HCT116 (cell line): ENCODE data around the gene PTPRO.

ENCODE experiments used
- CEBPB ChIP-seq: IDR thresholded peaks from 2 replicates; pipeline ENCODE4 v1.6.1; 2012; ENCODE audit warnings: low read depth
- CTCF ChIP-seq, 3 experiments: fragments of 200-600 bp in 1 of 3; sonication (generic) in 1 of 3; IDR thresholded peaks in 2 of 3; conservative IDR thresholded peaks in 1 of 3; 2 replicates each; pipeline ENCODE4 v1.5.1; 2012 to 2017; ENCODE audit warnings: low read depth in 2 of 3, low read length in 2 of 3, antibody characterized with exemption in 1 of 3, borderline replicate concordance in 1 of 3, control low read depth in 1 of 3, mild to moderate bottlenecking in 1 of 3, mixed read lengths in 1 of 3, mixed run types in 1 of 3, moderate library complexity in 1 of 3; ENCODE audit not compliant: insufficient read depth in 1 of 3
- EZH2 ChIP-seq: fragments of 200-600 bp; sonication (generic); IDR thresholded peaks from 2 replicates; pipeline ENCODE4 v1.6.1; 2017; ENCODE audit warnings: antibody characterized with exemption, mixed run types
- JUND ChIP-seq: IDR thresholded peaks from 2 replicates; pipeline ENCODE4 v1.6.1; 2012
- MAX ChIP-seq: IDR thresholded peaks from 2 replicates; pipeline ENCODE4 v1.6.1; 2012
- POLR2A ChIP-seq: IDR thresholded peaks from 2 replicates; pipeline ENCODE4 v1.7.0; 2011; ENCODE audit warnings: borderline replicate concordance; ENCODE audit not compliant: insufficient read depth, insufficient read length; ENCODE audit errors: extremely low read depth
- POLR2AphosphoS5 ChIP-seq: IDR thresholded peaks from 2 replicates; pipeline ENCODE4 v1.6.1; 2011; ENCODE audit warnings: mild to moderate bottlenecking, low read depth, low read length, moderate library complexity
- RAD21 ChIP-seq: IDR thresholded peaks from 2 replicates; pipeline ENCODE4 v1.6.1; 2012; ENCODE audit warnings: low read depth, mild to moderate bottlenecking
- SIN3A ChIP-seq: IDR thresholded peaks from 2 replicates; pipeline ENCODE4 v1.6.1; 2012; ENCODE audit warnings: low read depth
- SRF ChIP-seq: IDR thresholded peaks from 2 replicates; pipeline ENCODE4 v1.6.1; 2012; ENCODE audit warnings: low read depth

GRCh38 chr12:15404485-15404884 is 82.2 kb downstream of the PTPRO start:
- TF ChIP-seq CTCF (IDR thresholded peaks at IDR 0.05 in 2 of 3, conservative IDR thresholded peaks at IDR 0.05 in 1 of 3; ENCODE audit: borderline replicate concordance in 1 of 3, insufficient read depth in 1 of 3, low read depth in 2 of 3, low read length in 2 of 3) = no peak
- no peak for TF ChIP-seq POLR2A
- TF ChIP-seq RAD21 = no peak
- TF ChIP-seq POLR2AphosphoS5 = no peak
- no peak for TF ChIP-seq JUND
- TF ChIP-seq SIN3A = no peak
- no peak for TF ChIP-seq EZH2
- TF ChIP-seq CEBPB = no peak
- no peak for TF ChIP-seq MAX
- no peak for TF ChIP-seq SRF
